ENCODE measurements around the gene AAGAB.

The AAGAB gene

GRCh38 chr15:67186688-67187087 is 67.8 kb downstream of the AAGAB start:
- DNase-seq, result no peak

- peak; percentile 19 for DNase-seq
Measured at GRCh38 chr15:67186226-67186649, 68.2 kb downstream of the AAGAB start.

GRCh38 chr15:67185621-67186225 is 68.7 kb downstream of the AAGAB start:
- no peak for DNase-seq

- DNase-seq, result no peak
Measured at GRCh38 chr15:67185051-67185450, 69.4 kb downstream of the AAGAB start.

GRCh38 chr15:67184208-67184925 is 70.1 kb downstream of the AAGAB start:
- no peak for DNase-seq

GRCh38 chr15:67183443-67184169 is 70.9 kb downstream of the AAGAB start:
- DNase-seq, result no peak

- no peak for DNase-seq
Measured at GRCh38 chr15:67181221-67181639, 73.2 kb downstream of the AAGAB start.

- DNase-seq, result no peak
Measured at GRCh38 chr15:67180514-67181191, 73.8 kb downstream of the AAGAB start.

GRCh38 chr15:67180035-67180434 is 74.4 kb downstream of the AAGAB start:
- DNase-seq, result no peak

GRCh38 chr15:67179411-67179995 is 75.0 kb downstream of the AAGAB start:
- DNase-seq, result no peak

- no peak for DNase-seq
Measured at GRCh38 chr15:67178569-67179210, 75.8 kb downstream of the AAGAB start.

GRCh38 chr15:67177752-67178151 is 76.7 kb downstream of the AAGAB start:
- peak; percentile 75 for DNase-seq

- DNase-seq, result peak; percentile 11
Measured at GRCh38 chr15:67176195-67176971, 78.1 kb downstream of the AAGAB start.

GRCh38 chr15:67175643-67176071 is 78.8 kb downstream of the AAGAB start:
- peak; percentile 96 for DNase-seq

- DNase-seq, result no peak
Measured at GRCh38 chr15:67174864-67175573, 79.4 kb downstream of the AAGAB start.

GRCh38 chr15:67174446-67174845 is 80.0 kb downstream of the AAGAB start:
- no peak for DNase-seq

- no peak for DNase-seq
Measured at GRCh38 chr15:67173786-67174185, 80.7 kb downstream of the AAGAB start.

GRCh38 chr15:67173005-67173404 is 81.5 kb downstream of the AAGAB start:
- DNase-seq, result no peak

GRCh38 chr15:67172172-67172571 is 82.3 kb downstream of the AAGAB start:
- no peak for DNase-seq

GRCh38 chr15:67171471-67171870 is 83.0 kb downstream of the AAGAB start:
- no peak for DNase-seq

Data from inflammatory macrophage treated with lipopolysaccharide for 4 hours (primary cell).